Measurements from ENCODE around the gene EQTN.

EQTN gene

DNA sequence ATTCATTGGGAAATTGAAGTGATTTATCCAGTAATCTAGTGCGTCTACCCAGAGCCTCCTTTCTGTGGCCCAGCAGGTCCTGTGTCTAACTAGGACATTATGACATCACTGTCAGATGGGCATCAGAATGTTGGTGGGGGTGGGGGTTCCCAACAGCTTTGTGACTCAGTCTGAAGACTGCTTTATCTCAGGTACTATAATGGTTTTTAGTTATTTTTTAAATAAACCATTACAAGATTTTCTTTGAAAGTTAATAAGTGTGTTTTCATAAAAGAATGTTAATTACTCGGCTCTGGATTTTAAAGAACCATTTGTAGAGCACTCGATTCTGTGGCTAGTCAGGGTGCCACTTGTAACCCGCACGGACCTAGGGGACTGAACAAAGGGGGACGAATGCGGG is at the start of gene EQTN:
Gene EQTN, minus strand, starts transcription at position 101 of the 400 bp plus-strand sequence. Its CDS starts 95 bp downstream, at position 6.
- no peak for DNase-seq

DNA sequence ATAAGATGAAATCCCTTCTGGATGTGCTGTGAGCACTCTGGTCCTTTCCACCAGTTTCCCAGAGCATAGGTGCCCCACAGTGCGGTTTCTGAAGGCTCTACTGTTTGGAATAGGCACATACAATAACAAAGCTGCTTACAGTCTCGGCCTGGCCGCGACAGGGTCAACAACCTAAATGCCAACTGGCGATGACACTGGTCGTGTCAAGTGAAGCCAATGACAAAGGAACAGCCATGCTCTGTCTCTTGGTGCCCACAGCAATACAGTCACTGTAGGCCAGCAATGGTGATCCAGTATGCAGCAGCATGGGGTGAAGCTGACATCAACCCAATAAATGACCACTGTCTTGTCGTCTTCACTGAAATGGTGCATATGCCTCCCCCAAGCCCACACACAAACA is 47.8 kb upstream of the EQTN start:
- no peak for DNase-seq

DNA sequence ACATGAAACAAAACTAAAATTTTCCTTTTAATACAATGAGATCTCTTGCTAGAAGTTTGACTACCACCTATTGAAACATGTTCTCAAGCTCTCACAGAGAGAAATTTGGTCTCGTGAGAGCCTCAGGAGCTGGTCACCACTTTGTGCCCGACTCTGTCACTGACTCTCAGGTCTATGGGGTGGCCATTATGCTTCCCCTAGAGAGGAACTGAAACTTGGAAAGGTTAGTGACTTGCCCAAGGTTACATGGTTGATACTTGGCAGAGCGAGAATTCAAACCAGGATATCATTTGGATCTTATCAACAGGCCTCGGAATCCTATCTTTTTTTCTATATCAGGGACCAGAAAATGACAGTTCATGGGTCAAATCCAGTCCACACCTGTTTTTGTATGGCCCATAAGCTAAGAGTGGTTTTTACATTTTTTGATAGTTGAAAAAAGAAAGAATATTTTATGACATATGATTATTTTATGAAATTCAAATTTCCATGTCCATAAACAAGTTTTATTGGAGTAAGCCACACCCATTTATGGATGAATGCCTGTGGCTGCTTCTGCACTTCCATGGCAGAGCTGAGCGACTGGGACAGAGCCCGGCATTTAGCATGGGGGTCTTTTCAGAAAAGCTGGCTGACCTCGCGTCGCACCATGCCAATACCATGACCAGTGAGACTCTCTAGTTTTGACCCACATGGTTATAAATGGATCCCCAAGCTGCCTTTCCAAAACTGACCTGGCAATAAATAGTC is 44.8 kb upstream of the EQTN start:
- peak in 1 of 2 donors; percentile 10 for DNase-seq

DNA sequence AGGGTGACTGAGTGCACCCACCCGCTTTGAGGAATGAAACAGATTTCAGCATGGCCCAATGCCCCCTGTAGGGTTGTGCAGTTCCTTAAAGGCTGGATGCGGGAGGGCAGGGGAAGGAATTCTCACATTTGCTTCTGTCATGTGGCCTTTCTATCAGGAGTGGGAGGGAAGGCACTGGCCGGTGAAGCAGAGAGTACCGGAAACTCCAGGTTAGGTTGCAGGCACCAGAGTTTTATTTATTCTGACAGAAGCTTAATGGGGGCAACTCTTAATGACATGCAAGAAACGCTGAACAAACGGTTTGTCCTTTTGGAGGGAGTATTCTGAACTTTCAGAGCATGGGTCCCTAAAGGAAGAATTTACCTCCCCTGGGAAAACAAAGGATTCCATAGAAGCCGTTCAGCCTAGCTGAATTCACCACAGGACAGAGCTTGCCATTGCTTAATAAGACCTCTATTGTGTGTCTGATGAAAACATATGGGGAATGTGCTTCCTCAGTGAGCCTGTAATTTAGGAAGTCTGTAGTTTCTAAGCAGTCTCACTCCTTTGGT is 44.1 kb upstream of the EQTN start:
- no peak for DNase-seq

DNA sequence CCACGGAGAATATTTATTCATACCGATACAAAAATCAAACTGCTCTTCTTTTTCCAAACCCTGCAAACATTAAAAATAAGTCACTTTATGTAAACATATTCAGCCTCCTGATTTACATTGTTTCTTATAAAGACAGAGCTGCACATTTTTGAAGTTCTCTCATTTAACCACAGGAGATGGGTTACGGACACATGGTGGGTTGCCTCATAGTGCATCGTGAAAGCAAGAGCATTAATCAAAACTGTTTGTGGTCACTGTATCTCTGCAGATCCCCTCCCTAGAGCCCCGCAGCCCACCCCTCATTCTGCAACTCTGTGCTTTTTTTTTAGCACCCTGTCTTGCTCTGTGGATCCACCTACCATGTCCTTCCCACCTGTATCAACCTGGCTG is 43.3 kb upstream of the EQTN start:
- no peak for DNase-seq

DNA sequence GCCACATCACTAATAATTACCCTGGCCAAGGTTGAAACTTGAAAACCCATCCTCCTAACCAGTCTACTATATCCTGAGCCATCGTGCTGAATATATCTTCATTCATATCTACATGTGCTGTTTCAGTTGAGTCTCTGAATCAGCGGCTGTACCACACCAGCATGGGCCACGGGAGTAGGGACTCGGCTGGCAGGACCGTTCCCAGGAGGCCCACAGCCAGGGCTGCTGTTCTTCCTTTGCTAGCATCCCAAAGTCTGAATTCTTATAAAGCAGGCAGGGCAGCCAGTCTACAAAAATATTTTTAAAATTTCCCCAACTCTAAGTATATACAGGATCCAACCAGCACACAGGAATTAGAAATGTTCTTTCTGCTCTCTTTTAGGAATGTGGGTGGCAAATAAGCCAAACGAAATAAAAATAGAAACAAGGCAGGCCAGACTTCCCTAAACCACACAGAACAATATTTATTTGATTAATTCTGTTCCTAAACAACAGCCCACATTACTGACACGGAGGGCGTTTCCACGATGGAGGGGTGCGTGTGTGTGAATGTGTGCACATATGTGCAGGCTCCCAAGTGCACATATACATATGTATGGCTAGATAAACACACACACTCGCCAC is 42.8 kb upstream of the EQTN start:
- no peak for DNase-seq

DNA sequence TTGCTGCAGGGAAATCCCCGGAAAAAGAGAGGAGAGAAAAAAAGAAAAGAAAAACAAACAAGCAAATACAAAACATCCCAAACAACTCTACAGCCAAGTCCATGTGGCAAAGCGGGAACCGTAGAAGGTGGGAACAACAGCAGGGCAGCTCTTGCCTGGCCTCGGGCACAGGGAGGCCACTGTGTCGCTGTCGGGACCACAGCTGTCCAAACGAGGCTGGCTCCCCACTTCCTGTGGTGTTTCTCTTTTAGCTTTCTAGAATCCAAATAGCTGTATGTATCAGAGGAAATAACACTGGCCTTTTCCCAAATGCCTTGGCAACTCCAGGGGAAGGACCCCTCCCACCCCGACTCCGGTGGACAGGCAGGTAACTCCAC is 41.6 kb upstream of the EQTN start:
- no peak for DNase-seq

DNA sequence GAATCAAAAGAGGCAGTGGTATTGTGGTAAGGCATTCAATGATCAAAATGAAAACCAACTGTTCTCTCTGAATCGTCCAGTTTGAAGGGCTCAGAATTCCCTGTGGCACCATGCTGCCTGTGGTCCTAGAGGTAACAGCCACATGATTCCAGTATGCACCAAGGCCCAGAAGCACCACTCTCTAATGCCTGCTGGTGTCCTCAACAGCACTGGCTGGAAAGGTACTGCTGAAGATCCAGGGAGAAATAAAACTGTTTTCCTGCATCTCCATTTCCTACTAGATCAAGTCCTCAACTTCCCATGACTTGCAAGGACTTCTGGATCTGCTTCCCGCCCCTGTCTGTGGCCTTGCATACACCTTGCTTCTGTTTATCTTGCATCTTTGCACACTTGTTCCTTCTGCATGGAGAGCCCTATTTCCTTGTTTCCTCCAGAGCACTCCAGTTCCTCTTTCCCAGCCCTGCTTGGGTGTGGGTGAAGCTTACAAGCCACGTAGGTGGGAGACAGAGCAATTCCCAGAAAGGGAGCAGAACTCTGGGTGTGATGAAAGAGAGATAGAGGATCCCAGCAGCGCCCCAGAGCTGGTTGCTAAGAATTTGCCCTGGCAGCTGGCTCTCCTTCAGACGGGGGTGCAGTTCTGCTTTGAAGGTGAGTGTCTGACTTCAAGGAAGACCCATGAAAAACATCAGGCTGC is 41.0 kb upstream of the EQTN start:
- peak in 1 of 2 donors; percentile 45 for DNase-seq

DNA sequence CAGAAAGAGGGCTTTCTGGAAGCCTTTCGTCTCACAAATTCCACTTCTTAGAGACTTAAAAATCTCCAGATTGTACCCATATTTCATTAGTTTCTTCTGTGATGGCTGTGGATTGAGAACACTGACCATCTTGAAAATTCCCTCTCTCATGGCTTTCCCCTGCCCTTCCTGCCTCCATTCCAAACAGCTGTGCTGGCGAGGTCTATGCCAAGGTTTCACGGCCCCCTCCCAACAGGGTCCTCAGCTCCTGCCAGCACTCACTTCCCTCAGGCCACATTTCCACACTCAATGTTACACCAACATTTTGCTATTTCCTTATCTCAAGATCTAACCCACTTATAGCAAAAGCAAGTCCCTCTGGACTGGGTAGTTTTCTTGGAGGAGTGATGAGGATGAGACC is 40.3 kb upstream of the EQTN start:
- no peak for DNase-seq

DNA sequence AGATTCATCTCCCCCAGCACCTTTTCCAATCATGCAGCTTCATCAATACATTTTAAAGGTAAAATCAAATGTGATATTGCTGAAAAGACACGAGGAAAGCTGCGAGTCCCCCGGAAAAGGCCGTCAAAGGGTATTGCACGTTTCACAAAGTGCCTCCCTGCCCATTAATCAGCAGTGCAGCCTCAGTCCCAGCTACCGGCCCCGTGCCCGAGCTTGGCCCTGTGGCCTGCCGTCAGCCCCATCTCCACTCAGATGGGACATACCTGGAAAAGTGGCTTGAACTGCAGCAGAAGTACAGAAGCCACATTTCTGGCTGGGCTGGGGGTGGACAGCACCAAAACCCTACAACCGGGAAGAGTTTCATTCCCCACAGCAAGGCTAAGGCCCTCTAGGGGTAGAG is 39.9 kb upstream of the EQTN start:
- DNase-seq, result no peak

DNA sequence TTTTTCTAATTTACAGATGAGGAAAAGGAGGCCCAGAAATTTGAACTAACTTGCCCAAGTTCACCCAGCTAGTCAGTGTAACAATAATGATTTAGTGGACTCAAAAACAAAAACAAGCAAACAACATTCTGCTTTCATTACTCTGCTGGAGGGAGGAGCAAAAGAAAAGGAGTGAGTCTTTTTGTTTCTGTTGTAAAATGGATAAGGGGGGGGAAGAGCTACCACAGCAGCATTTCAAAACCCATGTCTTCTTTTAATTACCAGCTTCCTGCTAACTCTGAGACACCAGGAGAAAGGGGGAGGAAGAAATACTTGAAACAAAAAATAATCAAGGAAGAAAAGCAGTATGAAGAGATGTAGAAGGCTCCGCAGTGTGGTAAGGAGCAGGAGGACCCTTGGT is 39.2 kb upstream of the EQTN start:
- DNase-seq, result no peak

DNA sequence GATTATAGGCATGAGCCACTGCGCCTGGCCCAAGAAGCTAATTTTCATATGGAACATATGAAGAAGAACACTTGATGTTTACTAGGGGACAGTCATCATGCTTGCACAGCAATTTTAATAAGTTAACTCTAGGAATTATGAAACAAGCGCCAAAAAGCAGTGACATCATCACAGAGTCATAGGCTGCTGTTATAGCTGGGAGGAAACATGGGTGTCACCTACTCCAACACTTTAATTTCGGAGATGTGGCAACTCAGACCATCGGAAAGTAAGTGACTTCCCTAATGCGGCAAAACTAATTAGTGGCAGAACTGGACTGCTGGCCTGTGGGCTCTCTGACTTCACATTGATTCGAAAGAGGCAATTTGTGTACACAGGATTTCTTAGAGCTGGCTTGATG is 38.1 kb upstream of the EQTN start:
- DNase-seq, result peak; percentile 18 to 57

DNA sequence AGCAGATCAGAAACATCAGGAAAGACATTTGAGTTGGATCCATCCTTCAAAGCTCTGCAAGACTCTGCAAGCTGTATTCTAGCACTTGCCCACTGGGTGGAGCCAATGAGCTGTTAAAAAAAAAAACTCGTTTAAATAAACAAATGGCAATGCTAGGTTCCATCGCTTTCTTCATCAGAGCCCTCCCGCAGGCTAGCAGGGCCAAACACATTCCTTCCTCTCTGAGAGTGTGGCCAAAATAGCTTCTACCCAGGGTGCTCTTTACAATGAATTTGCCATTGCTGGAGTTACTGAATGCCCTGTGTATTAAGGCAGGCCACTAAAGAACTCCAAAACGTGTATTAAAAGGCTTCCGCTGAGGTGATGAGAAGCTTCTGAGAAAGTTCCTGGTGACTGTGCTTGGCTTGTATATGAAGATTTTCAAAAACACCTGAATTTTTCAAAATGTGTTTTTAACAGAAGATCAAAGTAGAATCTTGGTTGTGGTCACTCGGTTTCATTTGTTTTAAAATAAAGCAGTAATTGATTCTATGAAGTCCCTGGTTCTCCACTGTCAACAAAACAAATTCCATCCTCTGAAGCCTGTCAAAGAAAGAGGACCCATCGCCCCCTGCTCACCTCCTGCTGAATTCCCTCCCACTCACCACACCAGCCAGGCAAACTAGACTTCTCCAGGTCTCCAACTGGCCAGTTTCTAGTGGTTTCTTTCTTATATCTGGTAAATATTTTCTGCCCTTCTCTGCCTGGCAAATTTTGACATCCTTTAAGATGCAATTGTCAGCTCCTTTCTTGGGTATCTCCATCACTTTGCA is 36.5 kb upstream of the EQTN start:
- peak; percentile 50 to 58 for DNase-seq

DNA sequence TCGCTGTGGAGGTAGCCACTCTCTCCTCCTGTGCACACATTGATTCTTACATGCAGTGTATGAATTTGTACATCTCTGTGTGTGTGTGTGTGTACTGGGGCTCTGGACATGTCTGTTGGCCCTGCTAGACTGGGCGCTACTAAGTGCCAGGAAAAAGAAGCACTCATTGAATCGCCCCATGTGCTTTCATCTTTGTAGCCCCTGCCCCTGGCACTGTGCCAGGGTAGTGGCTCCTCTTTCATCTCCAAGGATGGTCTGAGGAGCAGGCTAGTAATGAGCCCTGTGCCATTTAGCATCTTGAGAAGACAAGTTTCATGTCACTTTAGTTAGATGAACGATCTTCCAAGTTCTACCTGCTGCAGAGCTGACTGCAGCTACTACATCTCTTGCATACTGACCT is 34.4 kb upstream of the EQTN start:
- no peak for DNase-seq

DNA sequence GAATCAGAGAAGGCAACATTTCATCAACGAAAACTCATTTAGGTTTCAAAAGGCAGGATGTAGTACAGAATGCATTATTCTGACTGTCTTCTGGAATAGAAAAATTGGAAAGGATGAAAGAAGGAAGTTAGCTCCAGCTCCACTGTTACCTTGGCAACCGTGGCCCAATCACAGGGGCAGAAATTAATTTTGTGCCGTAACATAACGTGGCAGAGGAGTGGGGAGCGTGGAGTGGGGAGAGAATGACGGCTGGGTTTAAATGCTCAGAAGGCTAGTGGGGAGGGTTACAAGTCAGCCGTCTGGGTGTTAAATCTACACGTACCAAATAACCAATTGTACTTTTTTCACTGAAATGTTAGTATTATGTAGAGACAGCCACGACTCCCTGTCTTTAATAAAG is 32.3 kb upstream of the EQTN start:
- DNase-seq, result no peak

DNA sequence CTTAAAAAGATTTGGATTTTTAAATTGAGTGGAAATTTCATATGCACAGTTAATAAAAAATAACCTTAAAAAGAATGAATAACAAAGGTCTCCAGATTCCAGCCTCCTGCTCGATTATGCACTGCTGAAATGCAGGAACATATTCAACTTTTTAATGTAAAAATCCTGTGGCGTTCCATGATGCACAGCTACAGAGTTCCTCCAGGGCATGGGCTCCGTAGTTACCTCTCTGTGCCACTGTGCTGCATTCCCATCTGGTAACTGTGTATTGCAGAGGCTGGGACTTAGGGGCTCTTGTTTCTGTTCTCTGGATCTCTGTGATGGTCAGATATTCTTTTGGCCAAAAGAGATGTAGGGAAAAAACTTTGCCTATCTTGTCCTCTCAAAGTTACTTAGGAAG is 31.5 kb upstream of the EQTN start:
- no peak for DNase-seq

DNA sequence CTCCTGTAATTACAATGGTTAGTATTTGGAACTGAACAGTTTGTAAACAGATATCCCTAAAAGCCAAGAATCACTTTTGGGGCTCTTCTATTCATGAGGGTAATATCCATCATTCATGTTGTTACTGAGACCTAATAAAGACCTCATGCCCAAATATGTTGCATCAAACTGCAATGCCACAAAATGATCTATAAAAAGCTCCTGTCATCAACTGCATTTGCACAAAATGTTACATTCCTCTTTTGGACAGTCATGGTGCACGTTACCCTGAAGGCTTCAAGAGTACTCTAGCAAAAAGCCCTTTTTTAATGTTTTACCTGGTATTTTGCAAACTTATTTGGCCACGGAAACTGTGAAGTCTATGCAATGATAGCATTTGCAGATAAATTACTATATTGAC is 14.2 kb upstream of the EQTN start:
- no peak for DNase-seq

DNA sequence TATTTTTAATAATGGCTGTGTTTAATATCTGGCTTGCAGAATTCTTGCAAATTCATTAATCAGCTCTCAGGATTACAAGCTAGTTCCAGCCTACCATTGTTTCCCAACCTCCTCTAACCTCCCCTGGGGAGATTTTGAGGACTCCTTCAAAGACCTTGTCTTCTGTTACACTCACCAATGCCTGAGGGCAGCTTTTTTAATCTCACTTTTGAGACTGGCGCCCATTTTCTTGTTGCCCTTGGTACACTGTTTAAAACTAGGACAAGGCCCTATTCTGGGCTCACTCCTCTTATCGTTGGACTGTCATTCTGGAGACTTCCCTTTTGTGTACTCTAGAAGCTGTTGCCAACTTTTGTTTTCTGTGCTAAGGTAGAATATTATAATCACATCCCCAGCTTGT is 13.6 kb upstream of the EQTN start:
- no peak for DNase-seq

DNA sequence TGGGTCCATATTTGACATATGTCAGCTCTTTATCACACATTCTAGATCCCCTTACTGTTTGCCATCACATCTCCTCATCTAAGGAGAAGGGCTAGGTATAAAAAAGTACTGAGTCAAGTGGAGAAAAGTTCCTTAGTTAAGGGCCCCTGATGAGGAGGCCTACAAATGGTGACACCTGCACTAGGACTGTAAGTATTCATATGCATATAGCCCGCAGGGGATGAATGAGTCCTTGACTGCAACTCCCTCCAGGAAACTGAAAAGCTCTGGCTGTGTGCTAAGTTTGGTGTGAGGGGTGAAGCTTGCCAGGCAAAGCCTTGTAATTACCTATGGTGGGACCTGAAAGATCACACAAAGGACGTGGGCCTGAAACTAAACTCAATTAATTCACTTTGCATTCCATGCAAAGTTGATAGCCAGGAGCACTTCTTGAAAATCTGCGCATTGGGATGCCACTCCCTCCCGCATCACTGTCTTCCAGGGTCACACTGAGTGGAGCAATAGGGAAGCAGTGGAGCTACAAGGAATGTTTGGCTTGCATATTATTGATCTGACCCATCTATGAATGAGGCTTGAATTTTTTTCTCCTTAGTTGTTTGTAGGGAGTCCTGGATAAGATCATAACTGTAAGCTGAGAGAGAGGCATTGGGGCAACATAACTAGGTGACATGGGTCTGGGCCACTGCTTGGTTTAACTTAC is 11.9 kb upstream of the EQTN start:
- DNase-seq, result no peak

DNA sequence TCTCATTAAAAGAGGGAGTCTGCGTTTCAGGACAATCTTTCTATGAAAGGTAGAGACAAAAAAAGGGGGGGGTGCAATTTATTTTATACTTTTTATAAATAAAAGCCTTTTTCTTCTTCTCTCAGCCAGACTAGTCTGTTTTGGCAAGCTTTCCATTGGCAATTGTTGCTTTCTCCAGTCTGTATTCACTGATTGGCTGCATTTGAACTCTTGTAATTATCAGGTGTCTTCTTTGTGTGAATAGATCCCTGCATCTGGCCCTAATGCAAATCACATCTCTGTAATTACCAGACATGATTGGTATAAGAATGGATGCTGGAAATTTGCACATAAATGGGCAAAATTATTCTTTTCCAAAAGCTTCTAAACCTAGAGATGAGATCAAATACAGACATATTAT is 7.6 kb upstream of the EQTN start:
- DNase-seq, result no peak

DNA sequence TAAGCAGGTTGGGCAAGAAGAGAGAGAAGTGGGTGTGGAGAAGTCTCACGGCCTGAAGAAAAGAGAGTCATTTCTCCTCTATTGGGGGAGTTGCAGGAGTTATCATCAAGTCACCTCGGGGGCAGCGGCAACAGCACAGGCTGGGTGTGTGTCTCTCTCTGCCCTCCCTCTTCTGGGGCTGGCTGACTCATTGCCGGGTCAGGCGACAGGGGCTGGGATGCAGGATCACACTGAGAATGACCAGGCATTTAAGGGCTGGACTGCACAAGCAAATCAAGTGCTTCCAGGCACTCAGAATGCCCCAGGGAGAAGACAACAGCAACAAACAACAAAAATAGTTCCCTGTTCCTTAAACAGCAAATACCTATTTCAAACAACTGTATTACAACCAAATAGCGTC is 6.3 kb upstream of the EQTN start:
- DNase-seq, result no peak

DNA sequence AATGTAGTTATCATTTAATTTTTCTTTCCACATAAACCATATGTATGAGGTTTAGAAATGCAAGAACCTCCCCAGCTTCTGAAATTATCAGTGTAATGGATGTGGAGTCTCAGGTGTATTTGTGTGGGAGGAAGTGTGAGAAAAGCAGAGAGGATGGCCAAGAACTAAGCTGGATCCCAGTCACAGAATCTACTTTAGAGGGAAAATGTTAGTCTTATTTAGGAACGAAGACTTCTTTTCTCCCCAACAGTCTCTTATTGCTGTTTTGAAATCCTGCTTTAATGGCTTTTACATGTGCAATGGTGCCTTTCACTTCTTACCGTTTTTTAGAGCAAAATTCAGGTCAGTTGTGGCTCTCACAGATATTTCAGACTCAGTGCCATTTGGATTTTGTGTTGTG is 3.0 kb downstream of the EQTN start:
- DNase-seq, result no peak
